Stimulated activated CD4-positive, alpha-beta T cell treated with anti-CD3 and anti-CD28 coated beads, Interleukin-1b, Interleukin-23, amount 100 ng/mL, for 24 hours (primary cell): ENCODE measurements around the gene WDR18.
A peak's percentile ranks its signal among the peaks of the same experiment; 100 is the strongest.
"Not testable (repeated sequence)": the region's sequence is repeated elsewhere in the genome, so short reads cannot be mapped to it uniquely, and the experiment has no call there.

Experiments used
- DNase-seq, 4 experiments: peaks; one replicate each; pipeline ENCODE4 v3.0.0-alpha.2; 2020; ENCODE audit warnings: low read depth in 4 of 4, low spot score in 1 of 4

WDR18 gene

GRCh38 chr19:948842-949496 lies 35.2 kb upstream of the WDR18 start:
- DNase-seq = no peak

- DNase-seq = no peak
Observed at GRCh38 chr19:950352-951066, 33.6 kb upstream of the WDR18 start.

DNA sequence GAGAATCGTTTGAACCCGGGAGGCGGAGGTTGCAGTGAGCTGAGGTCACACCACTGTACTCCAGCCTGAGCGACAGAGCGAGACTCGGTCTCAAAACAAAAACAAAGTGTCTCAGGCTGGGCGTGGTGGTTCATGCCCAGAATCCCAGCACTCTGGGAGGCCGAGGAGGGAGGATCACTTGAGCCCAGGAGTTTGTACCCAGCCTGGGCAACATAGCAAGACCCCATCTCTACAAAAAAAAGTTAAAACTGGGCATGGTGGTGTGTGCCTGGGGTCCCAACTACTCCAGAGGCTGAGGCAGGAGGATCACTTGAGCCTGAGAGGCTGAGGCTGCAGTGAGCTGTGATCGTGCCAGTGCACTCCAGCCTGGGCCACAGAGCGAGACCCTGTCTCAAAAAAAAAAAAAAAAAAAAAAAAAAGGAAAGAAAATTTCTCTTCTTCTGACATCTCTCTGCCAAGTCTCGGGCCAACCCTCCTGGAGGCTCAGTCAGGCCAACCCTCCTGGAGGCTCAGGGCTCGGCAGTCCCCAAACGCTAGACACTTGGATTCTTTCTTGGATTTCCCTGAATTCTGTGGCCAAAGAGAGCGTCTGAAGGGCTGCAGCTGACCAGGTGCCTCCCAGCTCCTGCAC lies 32.0 kb upstream of the WDR18 start:
- no peak for DNase-seq

- no peak for DNase-seq
Observed at GRCh38 chr19:952680-953444, 31.3 kb upstream of the WDR18 start.

DNA sequence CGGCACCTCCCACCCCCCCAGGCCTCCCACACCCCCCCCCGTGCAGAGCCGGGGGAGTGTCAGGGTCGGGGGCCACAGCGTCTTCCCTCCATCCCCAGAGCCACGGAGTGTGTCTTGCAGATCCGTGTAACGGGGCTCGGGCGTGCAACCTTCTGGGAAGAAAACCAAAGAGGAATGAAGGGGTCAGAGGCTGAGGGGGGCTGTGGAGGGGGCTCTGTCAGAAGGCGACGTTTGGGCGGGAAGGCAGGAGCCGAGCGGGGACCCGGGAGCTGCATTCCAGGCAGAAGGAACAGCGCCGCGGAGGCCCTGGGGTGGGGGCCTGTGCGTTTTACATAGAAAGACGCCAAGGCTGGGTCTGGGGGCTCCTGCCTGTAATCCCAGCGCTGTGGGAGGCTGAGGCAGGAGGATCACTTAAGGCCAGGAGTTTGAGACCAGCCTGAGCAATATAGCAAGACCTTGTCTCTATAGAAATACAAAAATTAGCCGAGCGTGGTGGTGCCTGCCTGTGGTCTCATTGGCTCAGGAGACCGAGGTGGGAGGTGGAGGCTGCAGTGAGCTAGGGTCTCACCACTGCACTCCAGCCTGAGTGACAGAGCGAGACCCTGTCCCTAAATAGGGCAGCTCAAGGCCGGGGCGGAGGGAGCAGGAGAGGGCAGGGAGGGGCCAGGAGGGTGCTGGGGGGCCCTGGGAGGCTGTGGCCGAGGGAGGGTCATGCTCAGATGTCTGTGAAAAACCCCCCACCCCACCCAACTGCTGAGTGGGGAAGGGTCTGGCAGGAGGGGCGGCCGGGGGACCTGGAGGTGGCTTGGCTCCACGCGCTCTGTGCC lies 30.5 kb upstream of the WDR18 start:
- no peak for DNase-seq

GRCh38 chr19:954272-954671 lies 29.9 kb upstream of the WDR18 start:
- no peak for DNase-seq

DNA sequence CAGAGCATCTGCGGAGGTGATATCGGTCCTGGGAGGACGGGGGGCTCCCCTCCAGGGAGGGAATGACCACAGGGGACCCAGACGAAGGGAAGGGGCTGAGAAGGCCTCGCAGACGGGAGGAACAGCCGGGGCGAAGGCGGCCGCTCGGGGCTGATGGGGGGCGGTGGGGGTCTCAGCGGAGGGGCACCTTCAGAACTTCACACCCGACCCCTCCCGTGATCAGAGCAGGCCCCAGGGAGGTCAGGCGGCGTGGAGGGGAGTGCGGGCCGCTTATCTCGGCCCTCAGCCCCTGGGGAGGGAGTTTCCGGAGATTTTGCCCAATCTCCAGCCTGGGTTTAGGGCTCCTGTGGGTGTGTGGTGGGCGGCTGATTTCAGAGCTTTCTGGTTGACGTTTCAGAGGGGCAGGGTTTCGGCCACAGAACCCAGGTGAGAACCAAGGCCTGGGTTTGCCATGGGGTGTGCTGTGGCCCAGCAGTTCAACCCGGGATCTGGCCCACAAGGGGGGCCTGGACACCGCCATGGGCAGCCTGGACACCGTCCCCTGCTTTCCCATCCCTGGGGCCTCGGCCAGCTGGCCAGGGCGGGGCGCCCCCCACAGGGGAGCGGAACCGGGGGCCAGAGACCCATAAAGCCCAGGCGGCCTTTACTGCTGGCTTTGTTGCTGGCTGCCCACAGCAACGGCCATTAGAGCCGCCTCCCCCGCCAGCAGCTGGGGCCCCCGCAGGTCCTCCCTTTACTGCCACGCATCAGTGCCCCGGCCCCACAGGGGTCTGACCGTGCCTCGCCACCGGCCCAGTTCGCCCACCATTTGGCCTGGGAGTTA lies 29.3 kb upstream of the WDR18 start:
- no peak for DNase-seq

- DNase-seq = no peak
Observed at GRCh38 chr19:955803-956765, 28.1 kb upstream of the WDR18 start.

GRCh38 chr19:956766-957440 lies 27.2 kb upstream of the WDR18 start:
- DNase-seq = no peak

DNA sequence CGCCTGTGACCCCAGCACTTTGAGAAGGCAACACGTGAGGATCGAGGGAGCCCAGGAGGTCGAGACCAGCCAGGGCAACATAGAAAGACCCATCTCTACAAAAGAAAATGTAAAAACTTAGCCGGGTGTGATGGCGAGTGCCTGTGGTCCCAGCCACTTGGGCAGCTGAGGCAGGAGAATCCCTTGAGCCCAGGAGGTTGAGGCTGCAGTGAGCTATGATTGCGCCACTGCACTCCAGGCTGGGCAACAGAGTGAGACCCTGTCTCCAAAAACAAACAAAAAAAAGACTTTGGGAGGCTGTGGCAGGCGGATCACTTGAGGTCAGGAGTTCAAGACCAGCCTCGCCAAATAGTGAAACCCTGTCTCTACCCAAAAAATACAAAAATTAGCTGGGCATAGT lies 26.6 kb upstream of the WDR18 start:
- not testable (repeated sequence) for DNase-seq

GRCh38 chr19:958967-959855 lies 24.9 kb upstream of the WDR18 start:
- peak in 2 of 4 experiments; percentile 35 to 36 for DNase-seq

- DNase-seq = no peak
Observed at GRCh38 chr19:960020-960419, 24.1 kb upstream of the WDR18 start.

- no peak for DNase-seq
Observed at GRCh38 chr19:960601-960938, 23.6 kb upstream of the WDR18 start.

GRCh38 chr19:961866-962620 lies 22.1 kb upstream of the WDR18 start:
- DNase-seq = no peak

- no peak for DNase-seq
Observed at GRCh38 chr19:962683-963400, 21.3 kb upstream of the WDR18 start.

GRCh38 chr19:963486-963951 lies 20.6 kb upstream of the WDR18 start:
- DNase-seq = no peak
